ENCODE data around the gene SPATA7.

SPATA7 gene

GRCh38 chr14:88348546-88348945, 36.9 kb upstream of the SPATA7 start:
- TF ChIP-seq POLR2AphosphoS5 (IDR thresholded peaks at IDR 0.05; ENCODE audit: low read depth, low read length) (no peak), FOXP2 (optimal IDR thresholded peaks at IDR 0.05; ENCODE audit: borderline replicate concordance, extremely low read depth, extremely low read length, insufficient read depth) (no peak), TAF1 (IDR thresholded peaks at IDR 0.05; ENCODE audit: borderline replicate concordance, insufficient read depth, low read length) (no peak), REST (IDR thresholded peaks at IDR 0.05; ENCODE audit: insufficient read depth in 1 of 2, low read depth in 2 of 2, low read length in 2 of 2) (no peak), SIN3A (IDR thresholded peaks at IDR 0.05; ENCODE audit: borderline replicate concordance, insufficient read depth, low read length) (no peak)

- no peak for TF ChIP-seq POLR2AphosphoS5 (IDR thresholded peaks at IDR 0.05; ENCODE audit: low read depth, low read length)
- TF ChIP-seq TAF1 (IDR thresholded peaks at IDR 0.05; ENCODE audit: borderline replicate concordance, insufficient read depth, low read length) = no peak
- TF ChIP-seq SIN3A (IDR thresholded peaks at IDR 0.05; ENCODE audit: borderline replicate concordance, insufficient read depth, low read length) = no peak
- no peak for TF ChIP-seq REST (IDR thresholded peaks at IDR 0.05; ENCODE audit: insufficient read depth in 1 of 2, low read depth in 2 of 2, low read length in 2 of 2)
- no peak for TF ChIP-seq FOXP2 (optimal IDR thresholded peaks at IDR 0.05; ENCODE audit: borderline replicate concordance, extremely low read depth, extremely low read length, insufficient read depth)
These were observed 33.3 kb upstream of the SPATA7 start for GRCh38 chr14:88351966-88352691.

- no peak for TF ChIP-seq SIN3A (IDR thresholded peaks at IDR 0.05; ENCODE audit: borderline replicate concordance, insufficient read depth, low read length)
- TF ChIP-seq TAF1 (IDR thresholded peaks at IDR 0.05; ENCODE audit: borderline replicate concordance, insufficient read depth, low read length) = no peak
- no peak for TF ChIP-seq REST (IDR thresholded peaks at IDR 0.05; ENCODE audit: insufficient read depth in 1 of 2, low read depth in 2 of 2, low read length in 2 of 2)
- TF ChIP-seq POLR2AphosphoS5 (IDR thresholded peaks at IDR 0.05; ENCODE audit: low read depth, low read length) = no peak
- no peak for TF ChIP-seq FOXP2 (optimal IDR thresholded peaks at IDR 0.05; ENCODE audit: borderline replicate concordance, extremely low read depth, extremely low read length, insufficient read depth)
These were observed 32.8 kb upstream of the SPATA7 start for GRCh38 chr14:88352698-88353097.

- no peak for TF ChIP-seq SIN3A (IDR thresholded peaks at IDR 0.05; ENCODE audit: borderline replicate concordance, insufficient read depth, low read length)
- TF ChIP-seq REST (IDR thresholded peaks at IDR 0.05; ENCODE audit: insufficient read depth in 1 of 2, low read depth in 2 of 2, low read length in 2 of 2) = no peak
- TF ChIP-seq POLR2AphosphoS5 (IDR thresholded peaks at IDR 0.05; ENCODE audit: low read depth, low read length) = no peak
- no peak for TF ChIP-seq TAF1 (IDR thresholded peaks at IDR 0.05; ENCODE audit: borderline replicate concordance, insufficient read depth, low read length)
- no peak for TF ChIP-seq FOXP2 (optimal IDR thresholded peaks at IDR 0.05; ENCODE audit: borderline replicate concordance, extremely low read depth, extremely low read length, insufficient read depth)
These were observed 31.1 kb upstream of the SPATA7 start for GRCh38 chr14:88354358-88354757.

All from PFSK-1 (cell line).